Measurements from ENCODE around the gene PARVB.

- TF ChIP-seq POLR2A (IDR thresholded peaks at IDR 0.05; ENCODE audit: extremely low read depth, insufficient read length) (no peak), CTCF (IDR thresholded peaks at IDR 0.05; ENCODE audit: low read depth, low read length) (no peak)
Observed at GRCh38 chr22:43980579-43980978, 43.5 kb upstream of the PARVB start.
